HepG2 (cell line): ENCODE data around the gene CACNG4. TPM values are rescaled to one million over a fixed set of nuclear protein-coding genes. Genes with fewer than 3 reads are reported as not detected.
A peak's percentile ranks its signal among the peaks of the same experiment; 100 is the strongest.

Experiments used
- GABPB1 ChIP-seq: IDR thresholded peaks from 2 replicates; pipeline ENCODE4 v1.6.1; 2016; ENCODE audit warnings: mild to moderate bottlenecking, missing genetic modification reagents, moderate library complexity, missing compliant biosample characterization
- HDAC1 ChIP-seq: sonication (generic); formaldehyde crosslinking; IDR thresholded peaks from 2 replicates; pipeline ENCODE4 v1.5.1; 2020; ENCODE audit warnings: mild to moderate bottlenecking, missing genetic modification reagents
- HHEX ChIP-seq: IDR thresholded peaks from 2 replicates; pipeline ENCODE4 v1.6.1; 2016; ENCODE audit warnings: control low read depth
- HNF4G ChIP-seq, 2 experiments: sonication (generic) in 1 of 2; formaldehyde crosslinking in 1 of 2; IDR thresholded peaks; 2 replicates each; pipeline versions ENCODE4 v1.4.0 to v1.6.1; 2011 to 2020; ENCODE audit warnings: borderline replicate concordance in 2 of 2, low read depth in 2 of 2, mild to moderate bottlenecking in 2 of 2, low read length in 1 of 2, missing genetic modification reagents in 1 of 2, moderate library complexity in 1 of 2
- MBNL3 ChIP-seq: fragments of 250-450 bp; sonication (Bioruptor Pico); conservative IDR thresholded peaks from 2 replicates; pipeline ENCODE4 v1.8.0; 2022; ENCODE audit warnings: mild to moderate bottlenecking, inconsistent platforms
- MZF1 ChIP-seq: sonication (generic); formaldehyde crosslinking; IDR thresholded peaks from 2 replicates; pipeline ENCODE4 v1.8.1; 2023; ENCODE audit warnings: mild to moderate bottlenecking, missing genetic modification reagents, borderline replicate concordance
- PCBP2 ChIP-seq: fragments of 200-400 bp; formaldehyde crosslinking; optimal IDR thresholded peaks from 2 replicates; pipeline ENCODE3; 2018; ENCODE audit warnings: low read length, low read depth; ENCODE audit not compliant: poor library complexity, severe bottlenecking
- POLR2AphosphoS5 ChIP-seq: IDR thresholded peaks from 2 replicates; pipeline ENCODE4 v1.6.1; 2012; ENCODE audit warnings: low read depth, low read length
- SUZ12 ChIP-seq: fragments of 150-350 bp; IDR thresholded peaks from 2 replicates; pipeline ENCODE4 v1.6.1; 2014; ENCODE audit warnings: low read depth, low read length
- ZBTB7A ChIP-seq: sonication (generic); formaldehyde crosslinking; IDR thresholded peaks from 2 replicates; pipeline ENCODE4 v1.8.0; 2022; ENCODE audit warnings: mild to moderate bottlenecking, missing genetic modification reagents
- ZNF205 ChIP-seq: IDR thresholded peaks from 2 replicates; pipeline ENCODE4 v1.6.1; 2018; ENCODE audit warnings: missing biosample characterization, missing genetic modification reagents
- ZNF33B ChIP-seq: sonication (generic); formaldehyde crosslinking; IDR thresholded peaks from 2 replicates; pipeline ENCODE4 v1.5.1; 2020; ENCODE audit warnings: mild to moderate bottlenecking, missing genetic modification reagents
- ZNF510 ChIP-seq: sonication (generic); formaldehyde crosslinking; IDR thresholded peaks from 2 replicates; pipeline ENCODE4 v1.4.0; 2020; ENCODE audit warnings: low read depth, mild to moderate bottlenecking, missing genetic modification reagents
- ZNF879 ChIP-seq: sonication (generic); formaldehyde crosslinking; IDR thresholded peaks from 2 replicates; pipeline ENCODE4 v1.8.1; 2023; ENCODE audit warnings: missing genetic modification reagents
- ZSCAN20 ChIP-seq: sonication (generic); formaldehyde crosslinking; IDR thresholded peaks from 2 replicates; pipeline ENCODE4 v1.4.0; 2020; ENCODE audit warnings: missing genetic modification reagents, mild to moderate bottlenecking, borderline replicate concordance
- polyA plus RNA-seq, 8 experiments: library from polyadenylated mRNA; depleted of rRNA in 3 of 8; stranded (reverse) in 7 of 8; unstranded in 1 of 8; fragments of >200 nt; fragmentation: Illumina TruSeq in 4 of 8; extraction: Trizol in 4 of 8; gene quantifications; 2 replicates each; pipeline versions ENCODE4 v1.2.1 to v1.2.3, GENCODE V29; 2011 to 2016; ENCODE audit warnings: low read depth in 4 of 8, missing spikeins in 1 of 8, mixed read lengths in 1 of 8; ENCODE audit not compliant: insufficient read depth in 1 of 8
- total RNA-seq, 5 experiments: library from RNA; depleted of rRNA; stranded (reverse); fragments of >200 nt; fragmentation: Illumina TruSeq; extraction: Trizol; gene quantifications; 2 replicates each; pipeline ENCODE4 v1.2.3, GENCODE V29; 2016; ENCODE audit warnings: low read depth in 1 of 5
- TF ChIP-seq, protein P1 (sequence below): sonication (generic); formaldehyde crosslinking; conservative IDR thresholded peaks from 2 replicates; pipeline ENCODE4 v1.5.0; 2020; ENCODE audit warnings: missing genetic modification reagents
- TF ChIP-seq, protein P2 (sequence below): sonication (generic); formaldehyde crosslinking; IDR thresholded peaks from 2 replicates; pipeline ENCODE4 v1.4.0; 2020; ENCODE audit warnings: missing genetic modification reagents
- TF ChIP-seq, protein P3 (sequence below), 2 experiments: sonication (generic) in 1 of 2; formaldehyde crosslinking in 1 of 2; IDR thresholded peaks; 2 replicates each; pipeline versions ENCODE4 v1.5.1 to v1.6.1; 2011 to 2020; ENCODE audit warnings: borderline replicate concordance in 1 of 2, low read depth in 1 of 2, low read length in 1 of 2, mild to moderate bottlenecking in 1 of 2, missing genetic modification reagents in 1 of 2, moderate library complexity in 1 of 2
- TF ChIP-seq, protein P4 (sequence below): sonication (generic); formaldehyde crosslinking; IDR thresholded peaks from 2 replicates; pipeline ENCODE4 v1.4.0; 2020; ENCODE audit warnings: missing genetic modification reagents, borderline replicate concordance
- TF ChIP-seq, protein P5 (sequence below): sonication (generic); formaldehyde crosslinking; IDR thresholded peaks from 2 replicates; pipeline ENCODE4 v1.5.1; 2020; ENCODE audit warnings: mild to moderate bottlenecking, missing genetic modification reagents

The CACNG4 gene
- total and polyA plus RNA-seq, 2 of the 13 experiments (the other 11 are each of a cell fraction or from before 2014, with no cell fraction given), result 0.09 TPM

DNA sequence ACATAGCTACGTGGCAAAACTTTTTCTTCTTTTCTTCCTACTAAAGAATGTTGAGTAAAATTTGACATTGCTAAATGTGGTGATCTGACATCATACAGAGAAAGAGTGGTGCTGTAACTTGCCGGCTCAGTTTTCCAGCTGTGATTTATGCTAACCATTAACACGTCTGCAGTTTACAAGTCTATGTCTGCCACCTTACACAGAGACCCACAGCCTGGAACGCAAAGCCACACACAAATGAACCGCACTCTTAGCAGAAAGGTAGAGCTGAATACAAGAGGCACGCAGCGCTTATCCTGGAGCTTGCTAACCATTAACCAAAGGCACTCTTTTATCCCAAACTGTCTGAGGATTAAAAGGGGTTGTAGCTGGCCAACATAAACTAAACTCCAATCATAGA, 111.8 kb downstream of the CACNG4 start (continued):
- TF ChIP-seq, protein P1, sequence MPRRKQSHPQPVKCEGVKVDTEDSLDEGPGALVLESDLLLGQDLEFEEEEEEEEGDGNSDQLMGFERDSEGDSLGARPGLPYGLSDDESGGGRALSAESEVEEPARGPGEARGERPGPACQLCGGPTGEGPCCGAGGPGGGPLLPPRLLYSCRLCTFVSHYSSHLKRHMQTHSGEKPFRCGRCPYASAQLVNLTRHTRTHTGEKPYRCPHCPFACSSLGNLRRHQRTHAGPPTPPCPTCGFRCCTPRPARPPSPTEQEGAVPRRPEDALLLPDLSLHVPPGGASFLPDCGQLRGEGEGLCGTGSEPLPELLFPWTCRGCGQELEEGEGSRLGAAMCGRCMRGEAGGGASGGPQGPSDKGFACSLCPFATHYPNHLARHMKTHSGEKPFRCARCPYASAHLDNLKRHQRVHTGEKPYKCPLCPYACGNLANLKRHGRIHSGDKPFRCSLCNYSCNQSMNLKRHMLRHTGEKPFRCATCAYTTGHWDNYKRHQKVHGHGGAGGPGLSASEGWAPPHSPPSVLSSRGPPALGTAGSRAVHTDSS (CRISPR knock-in tag), result no peak
- TF ChIP-seq ZNF33B (CRISPR knock-in tag), result no peak
- TF ChIP-seq, protein P2, sequence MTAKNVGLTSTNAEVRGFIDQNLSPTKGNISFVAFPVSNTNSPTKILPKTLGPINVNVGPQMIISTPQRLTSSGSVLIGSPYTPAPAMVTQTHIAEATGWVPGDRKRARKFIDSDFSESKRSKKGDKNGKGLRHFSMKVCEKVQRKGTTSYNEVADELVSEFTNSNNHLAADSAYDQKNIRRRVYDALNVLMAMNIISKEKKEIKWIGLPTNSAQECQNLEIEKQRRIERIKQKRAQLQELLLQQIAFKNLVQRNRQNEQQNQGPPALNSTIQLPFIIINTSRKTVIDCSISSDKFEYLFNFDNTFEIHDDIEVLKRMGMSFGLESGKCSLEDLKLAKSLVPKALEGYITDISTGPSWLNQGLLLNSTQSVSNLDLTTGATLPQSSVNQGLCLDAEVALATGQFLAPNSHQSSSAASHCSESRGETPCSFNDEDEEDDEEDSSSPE, result no peak
- TF ChIP-seq, protein P3, sequence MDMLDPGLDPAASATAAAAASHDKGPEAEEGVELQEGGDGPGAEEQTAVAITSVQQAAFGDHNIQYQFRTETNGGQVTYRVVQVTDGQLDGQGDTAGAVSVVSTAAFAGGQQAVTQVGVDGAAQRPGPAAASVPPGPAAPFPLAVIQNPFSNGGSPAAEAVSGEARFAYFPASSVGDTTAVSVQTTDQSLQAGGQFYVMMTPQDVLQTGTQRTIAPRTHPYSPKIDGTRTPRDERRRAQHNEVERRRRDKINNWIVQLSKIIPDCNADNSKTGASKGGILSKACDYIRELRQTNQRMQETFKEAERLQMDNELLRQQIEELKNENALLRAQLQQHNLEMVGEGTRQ (IDR thresholded peaks at IDR 0.05; ENCODE audit: low read depth, low read length), result no peak
- TF ChIP-seq, protein P3 (CRISPR knock-in tag; IDR thresholded peaks at IDR 0.05; ENCODE audit: borderline replicate concordance), result no peak
- no peak for TF ChIP-seq ZNF510
- TF ChIP-seq ZBTB7A, result no peak
- TF ChIP-seq HDAC1, result no peak
- no peak for TF ChIP-seq PCBP2
- TF ChIP-seq HHEX, result no peak
- TF ChIP-seq POLR2AphosphoS5, result no peak
- no peak for TF ChIP-seq MZF1 (CRISPR knock-in tag)
- TF ChIP-seq, protein P4, sequence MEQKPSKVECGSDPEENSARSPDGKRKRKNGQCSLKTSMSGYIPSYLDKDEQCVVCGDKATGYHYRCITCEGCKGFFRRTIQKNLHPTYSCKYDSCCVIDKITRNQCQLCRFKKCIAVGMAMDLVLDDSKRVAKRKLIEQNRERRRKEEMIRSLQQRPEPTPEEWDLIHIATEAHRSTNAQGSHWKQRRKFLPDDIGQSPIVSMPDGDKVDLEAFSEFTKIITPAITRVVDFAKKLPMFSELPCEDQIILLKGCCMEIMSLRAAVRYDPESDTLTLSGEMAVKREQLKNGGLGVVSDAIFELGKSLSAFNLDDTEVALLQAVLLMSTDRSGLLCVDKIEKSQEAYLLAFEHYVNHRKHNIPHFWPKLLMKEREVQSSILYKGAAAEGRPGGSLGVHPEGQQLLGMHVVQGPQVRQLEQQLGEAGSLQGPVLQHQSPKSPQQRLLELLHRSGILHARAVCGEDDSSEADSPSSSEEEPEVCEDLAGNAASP (CRISPR knock-in tag), result 0 out of 2 replicates have a peak, but pooled peaks have one; percentile 45
- TF ChIP-seq ZNF205 (CRISPR knock-in tag), result 0 out of 2 replicates have a peak, but pooled peaks have one; percentile 74
- TF ChIP-seq SUZ12, result no peak
- TF ChIP-seq ZSCAN20, result no peak
- no peak for TF ChIP-seq ZNF879 (CRISPR knock-in tag)
- TF ChIP-seq MBNL3, result no peak
- TF ChIP-seq HNF4G (IDR thresholded peaks at IDR 0.05; ENCODE audit: borderline replicate concordance, low read depth, low read length), result no peak
- no peak for TF ChIP-seq HNF4G (CRISPR knock-in tag; IDR thresholded peaks at IDR 0.05; ENCODE audit: borderline replicate concordance, low read depth)
- no peak for TF ChIP-seq GABPB1
- TF ChIP-seq, protein P5, sequence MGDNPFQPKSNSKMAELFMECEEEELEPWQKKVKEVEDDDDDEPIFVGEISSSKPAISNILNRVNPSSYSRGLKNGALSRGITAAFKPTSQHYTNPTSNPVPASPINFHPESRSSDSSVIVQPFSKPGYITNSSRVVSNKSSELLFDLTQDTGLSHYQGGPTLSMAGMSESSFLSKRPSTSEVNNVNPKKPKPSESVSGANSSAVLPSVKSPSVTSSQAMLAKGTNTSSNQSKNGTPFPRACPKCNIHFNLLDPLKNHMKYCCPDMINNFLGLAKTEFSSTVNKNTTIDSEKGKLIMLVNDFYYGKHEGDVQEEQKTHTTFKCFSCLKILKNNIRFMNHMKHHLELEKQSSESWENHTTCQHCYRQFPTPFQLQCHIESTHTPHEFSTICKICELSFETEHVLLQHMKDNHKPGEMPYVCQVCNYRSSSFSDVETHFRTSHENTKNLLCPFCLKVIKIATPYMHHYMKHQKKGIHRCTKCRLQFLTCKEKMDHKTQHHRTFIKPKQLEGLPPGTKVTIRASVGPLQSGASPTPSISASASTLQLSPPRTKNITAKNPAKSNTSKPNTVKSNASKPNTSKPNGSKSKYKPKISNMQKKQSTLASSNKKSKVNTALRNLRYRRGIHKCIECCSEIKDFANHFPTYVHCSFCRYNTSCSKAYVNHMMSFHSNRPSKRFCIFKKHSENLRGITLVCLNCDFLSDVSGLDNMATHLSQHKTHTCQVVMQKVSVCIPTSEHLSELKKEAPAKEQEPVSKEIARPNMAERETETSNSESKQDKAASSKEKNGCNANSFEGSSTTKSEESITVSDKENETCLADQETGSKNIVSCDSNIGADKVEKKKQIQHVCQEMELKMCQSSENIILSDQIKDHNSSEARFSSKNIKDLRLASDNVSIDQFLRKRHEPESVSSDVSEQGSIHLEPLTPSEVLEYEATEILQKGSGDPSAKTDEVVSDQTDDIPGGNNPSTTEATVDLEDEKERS (CRISPR knock-in tag), result no peak
